Endometrial microvascular endothelial cells (primary cell): ENCODE measurements around the gene NMT2. TPM values are rescaled to one million over a fixed set of nuclear protein-coding genes. Genes with fewer than 3 reads are reported as not detected.

Experiments
- in situ Hi-C: cut with HindIII; loops from 2 replicates; pipeline ENCODE4 v1.10.0; 2017; ENCODE audit warnings: low sequenced_read_pairs, low pct_unique_long_range_greater_than_20kb; ENCODE audit errors: inconsistent ontology term
- total RNA-seq: library from RNA; depleted of rRNA; stranded (reverse); fragments of >200 nt; gene quantifications from one replicate; pipeline ENCODE4 v1.2.3, GENCODE V29; 2015; ENCODE audit errors: inconsistent ontology term

Gene NMT2
- total RNA-seq, 1 donor from 2014 or later: 151 TPM

- in situ Hi-C loops: no loop called here
Measured at GRCh38 chr10:15183689-15184481, 15.4 kb upstream of the NMT2 start.

- in situ Hi-C loops: no loop called here
Measured at GRCh38 chr10:15182540-15183207, 14.2 kb upstream of the NMT2 start.

- in situ Hi-C loops: no loop called here
Measured at GRCh38 chr10:15181576-15182156, 13.2 kb upstream of the NMT2 start.

GRCh38 chr10:15180736-15181135, 12.2 kb upstream of the NMT2 start:
- in situ Hi-C loops: no loop called here

GRCh38 chr10:15176269-15176668, 7.8 kb upstream of the NMT2 start:
- in situ Hi-C loops: no loop called here

GRCh38 chr10:15175587-15175986, 7.1 kb upstream of the NMT2 start:
- in situ Hi-C loops: no loop called here

GRCh38 chr10:15172306-15172840, 3.9 kb upstream of the NMT2 start:
- in situ Hi-C loops: no loop called here

GRCh38 chr10:15169555-15170401, 1.3 kb upstream of the NMT2 start:
- in situ Hi-C loops: no loop called here

GRCh38 chr10:15168786-15169554, 477 bp upstream of the NMT2 start:
- in situ Hi-C loops: no loop called here

GRCh38 chr10:15167411-15168290, 842 bp downstream of the NMT2 start:
- in situ Hi-C loops: no loop called here

- in situ Hi-C loops: no loop called here
Measured at GRCh38 chr10:15166325-15166724, 2.2 kb downstream of the NMT2 start.

- in situ Hi-C loops: no loop called here
Measured at GRCh38 chr10:15163253-15163828, 5.2 kb downstream of the NMT2 start.

GRCh38 chr10:15158972-15159371, 9.5 kb downstream of the NMT2 start:
- in situ Hi-C loops: no loop called here

- in situ Hi-C loops: no loop called here
Measured at GRCh38 chr10:15158448-15158847, 10.0 kb downstream of the NMT2 start.

- in situ Hi-C loops: no loop called here
Measured at GRCh38 chr10:15155978-15156656, 12.4 kb downstream of the NMT2 start.

GRCh38 chr10:15152556-15152955, 15.9 kb downstream of the NMT2 start:
- in situ Hi-C loops: no loop called here

- in situ Hi-C loops: no loop called here
Measured at GRCh38 chr10:15150563-15150962, 17.9 kb downstream of the NMT2 start.
